A549 (cell line): ENCODE results near the gene ARFIP1.

ENCODE experiments used
- CTCF ChIP-seq: fragments of >200 bp; sonication (Bioruptor Twin); formaldehyde crosslinking; IDR thresholded peaks from 3 replicates; pipeline ENCODE4 v1.5.1; 2016
- HMGXB4 ChIP-seq: fragments of 250-450 bp; sonication (Bioruptor Pico); IDR thresholded peaks from 2 replicates; pipeline ENCODE4 v1.5.0; 2021; ENCODE audit warnings: mild to moderate bottlenecking, moderate library complexity, borderline replicate concordance
- JUN ChIP-seq, 2 experiments: fragments of >200 bp; sonication (Bioruptor Twin); formaldehyde crosslinking; IDR thresholded peaks; 2 replicates in 1 of 2; 3 replicates in 1 of 2; pipeline ENCODE4 v1.6.1; 2016 to 2017
- POLR2A ChIP-seq: IDR thresholded peaks from 2 replicates; pipeline ENCODE4 v1.6.1; 2012; ENCODE audit warnings: mild to moderate bottlenecking, low read length
- RFX5 ChIP-seq: fragments of 450-650 bp; IDR thresholded peaks from 2 replicates; pipeline ENCODE4 v1.7.1; 2014; ENCODE audit warnings: antibody characterized with exemption, mild to moderate bottlenecking, moderate library complexity

GRCh38 chr4:152941411-152941810 lies 161.7 kb downstream of the ARFIP1 start:
- TF ChIP-seq CTCF (no peak), RFX5 (no peak), HMGXB4 (CRISPR knock-in tag) (no peak), JUN (IDR thresholded peaks at IDR 0.05) (no peak), POLR2A (no peak)
